SK-N-SH treated with all-trans-retinoic acid at 6 μM for 48 hours (cell line): ENCODE data around the gene DNAH9.
A peak's percentile ranks its signal among the peaks of the same experiment; 100 is the strongest.

Experiments used
- ATAC-seq: fragments of 200-7000 bp; cut with Tn5 transposase; 3 replicates; pipeline ENCODE4 v1.9.1; 2020; ENCODE audit warnings: mild to moderate bottlenecking, moderate library complexity
- ARNTL ChIP-seq: fragments of 450-650 bp; formaldehyde crosslinking; IDR thresholded peaks from 2 replicates; pipeline ENCODE4 v1.5.0; 2020; ENCODE audit warnings: low read depth, mild to moderate bottlenecking, moderate library complexity, borderline replicate concordance
- CSDC2 ChIP-seq: fragments of 250-450 bp; sonication (Bioruptor Pico); IDR thresholded peaks from 2 replicates; pipeline ENCODE4 v1.5.0; 2020; ENCODE audit warnings: mild to moderate bottlenecking, moderate library complexity
- ESRRG ChIP-seq: fragments of 250-450 bp; sonication (Bioruptor Pico); IDR thresholded peaks from 2 replicates; pipeline ENCODE4 v1.6.1; 2021; ENCODE audit warnings: mild to moderate bottlenecking
- GLIS3 ChIP-seq: fragments of 250-450 bp; sonication (Bioruptor Pico); IDR thresholded peaks from 2 replicates; pipeline ENCODE4 v1.5.0; 2020; ENCODE audit warnings: mild to moderate bottlenecking, moderate library complexity
- ISL1 ChIP-seq: fragments of 250-450 bp; sonication (Bioruptor Pico); IDR thresholded peaks from 2 replicates; pipeline ENCODE4 v2.1.2; 2022; ENCODE audit warnings: mild to moderate bottlenecking, moderate library complexity
- OSR1 ChIP-seq: fragments of 250-450 bp; sonication (Bioruptor Pico); IDR thresholded peaks from 2 replicates; pipeline ENCODE4 v1.8.0; 2022; ENCODE audit warnings: moderate library complexity, mild to moderate bottlenecking, inconsistent platforms
- PPARA ChIP-seq: fragments of 250-450 bp; sonication (Bioruptor Pico); IDR thresholded peaks from 2 replicates; pipeline ENCODE4 v1.5.0; 2020; ENCODE audit warnings: mild to moderate bottlenecking, borderline replicate concordance
- RARB ChIP-seq: fragments of 250-450 bp; sonication (Bioruptor Pico); IDR thresholded peaks from 2 replicates; pipeline ENCODE4 v1.8.0; 2021; ENCODE audit warnings: mild to moderate bottlenecking, moderate library complexity
- SNAI2 ChIP-seq: fragments of 250-450 bp; sonication (Bioruptor Pico); IDR thresholded peaks from 2 replicates; pipeline ENCODE4 v1.5.0; 2020; ENCODE audit warnings: mild to moderate bottlenecking, moderate library complexity
- TCF4 ChIP-seq: fragments of 250-450 bp; sonication (Bioruptor Pico); IDR thresholded peaks from 2 replicates; pipeline ENCODE4 v1.8.0; 2021; ENCODE audit warnings: mild to moderate bottlenecking, moderate library complexity, borderline replicate concordance
- TOX ChIP-seq: fragments of 250-450 bp; sonication (Bioruptor Pico); IDR thresholded peaks from 2 replicates; pipeline ENCODE4 v1.8.0; 2021; ENCODE audit warnings: mild to moderate bottlenecking, moderate library complexity, borderline replicate concordance
- ZC3H10 ChIP-seq: fragments of 250-450 bp; sonication (Bioruptor Pico); IDR thresholded peaks from 2 replicates; pipeline ENCODE4 v1.5.1; 2021; ENCODE audit warnings: mild to moderate bottlenecking, moderate library complexity
- ZFP3 ChIP-seq: fragments of 250-450 bp; sonication (Bioruptor Pico); IDR thresholded peaks from 2 replicates; pipeline ENCODE4 v1.5.0; 2020; ENCODE audit warnings: mild to moderate bottlenecking, moderate library complexity
- ZFP30 ChIP-seq: fragments of 450-650 bp; formaldehyde crosslinking; IDR thresholded peaks from 2 replicates; pipeline ENCODE4 v1.5.0; 2022; ENCODE audit warnings: mild to moderate bottlenecking, moderate library complexity
- ZNF565 ChIP-seq: fragments of 450-650 bp; formaldehyde crosslinking; conservative IDR thresholded peaks from 2 replicates; pipeline ENCODE4 v1.5.0; 2020; ENCODE audit warnings: low read depth, mild to moderate bottlenecking, moderate library complexity
- ZNF70 ChIP-seq: fragments of 450-650 bp; formaldehyde crosslinking; IDR thresholded peaks from 2 replicates; pipeline ENCODE4 v1.5.0; 2020; ENCODE audit warnings: mild to moderate bottlenecking, moderate library complexity
- ZNF8 ChIP-seq: fragments of 450-650 bp; formaldehyde crosslinking; IDR thresholded peaks from 2 replicates; pipeline ENCODE4 v1.5.0; 2020; ENCODE audit warnings: mild to moderate bottlenecking, moderate library complexity
- TF ChIP-seq, protein P1 (sequence below): fragments of 250-450 bp; sonication (Bioruptor Pico); IDR thresholded peaks from 2 replicates; pipeline ENCODE4 v1.8.0; 2021; ENCODE audit warnings: low read depth, mild to moderate bottlenecking, moderate library complexity, borderline replicate concordance
- TF ChIP-seq, protein P2 (sequence below): fragments of 250-450 bp; sonication (Bioruptor Pico); IDR thresholded peaks from 2 replicates; pipeline ENCODE4 v1.8.0; 2020; ENCODE audit warnings: mild to moderate bottlenecking, moderate library complexity, borderline replicate concordance
- TF ChIP-seq, protein P3 (sequence below): fragments of 250-450 bp; sonication (Bioruptor Pico); IDR thresholded peaks from 2 replicates; pipeline ENCODE4 v1.5.1; 2020; ENCODE audit warnings: low read depth, mild to moderate bottlenecking, moderate library complexity
- TF ChIP-seq, protein P4 (sequence below): fragments of 250-450 bp; sonication (Bioruptor Pico); IDR thresholded peaks from 2 replicates; pipeline ENCODE4 v1.5.1; 2021; ENCODE audit warnings: mild to moderate bottlenecking, moderate library complexity

The DNAH9 gene

DNA sequence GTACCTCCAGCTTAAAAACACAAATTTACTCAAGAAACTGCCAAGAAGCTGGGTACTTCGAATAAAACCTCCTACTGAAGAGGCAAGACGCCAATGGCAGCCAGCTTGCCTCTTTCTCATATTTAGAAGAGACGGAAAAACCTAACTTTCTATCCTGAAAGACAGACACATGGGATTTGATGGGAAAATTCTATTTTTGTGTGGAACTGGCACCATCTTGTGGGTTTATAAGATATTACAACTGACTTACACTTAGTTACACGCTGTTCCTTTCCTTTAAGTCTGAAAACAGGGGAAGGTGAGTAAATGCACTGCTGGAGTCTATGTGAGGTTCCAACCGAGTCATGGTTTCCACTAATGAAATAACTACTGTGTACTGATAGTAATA is 388.7 kb downstream of the DNAH9 start:
- ATAC-seq = peak; percentile 81
- TF ChIP-seq ESRRG (CRISPR knock-in tag) (no peak), ARNTL (CRISPR knock-in tag) (no peak), ISL1 (CRISPR knock-in tag) (no peak), ZFP30 (no peak), SNAI2 (CRISPR knock-in tag) (no peak)
- TF ChIP-seq, protein P1, sequence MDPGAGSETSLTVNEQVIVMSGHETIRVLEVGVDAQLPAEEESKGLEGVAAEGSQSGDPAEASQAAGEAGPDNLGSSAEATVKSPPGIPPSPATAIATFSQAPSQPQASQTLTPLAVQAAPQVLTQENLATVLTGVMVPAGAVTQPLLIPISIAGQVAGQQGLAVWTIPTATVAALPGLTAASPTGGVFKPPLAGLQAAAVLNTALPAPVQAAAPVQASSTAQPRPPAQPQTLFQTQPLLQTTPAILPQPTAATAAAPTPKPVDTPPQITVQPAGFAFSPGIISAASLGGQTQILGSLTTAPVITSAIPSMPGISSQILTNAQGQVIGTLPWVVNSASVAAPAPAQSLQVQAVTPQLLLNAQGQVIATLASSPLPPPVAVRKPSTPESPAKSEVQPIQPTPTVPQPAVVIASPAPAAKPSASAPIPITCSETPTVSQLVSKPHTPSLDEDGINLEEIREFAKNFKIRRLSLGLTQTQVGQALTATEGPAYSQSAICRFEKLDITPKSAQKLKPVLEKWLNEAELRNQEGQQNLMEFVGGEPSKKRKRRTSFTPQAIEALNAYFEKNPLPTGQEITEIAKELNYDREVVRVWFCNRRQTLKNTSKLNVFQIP = no peak
- TF ChIP-seq, protein P2, sequence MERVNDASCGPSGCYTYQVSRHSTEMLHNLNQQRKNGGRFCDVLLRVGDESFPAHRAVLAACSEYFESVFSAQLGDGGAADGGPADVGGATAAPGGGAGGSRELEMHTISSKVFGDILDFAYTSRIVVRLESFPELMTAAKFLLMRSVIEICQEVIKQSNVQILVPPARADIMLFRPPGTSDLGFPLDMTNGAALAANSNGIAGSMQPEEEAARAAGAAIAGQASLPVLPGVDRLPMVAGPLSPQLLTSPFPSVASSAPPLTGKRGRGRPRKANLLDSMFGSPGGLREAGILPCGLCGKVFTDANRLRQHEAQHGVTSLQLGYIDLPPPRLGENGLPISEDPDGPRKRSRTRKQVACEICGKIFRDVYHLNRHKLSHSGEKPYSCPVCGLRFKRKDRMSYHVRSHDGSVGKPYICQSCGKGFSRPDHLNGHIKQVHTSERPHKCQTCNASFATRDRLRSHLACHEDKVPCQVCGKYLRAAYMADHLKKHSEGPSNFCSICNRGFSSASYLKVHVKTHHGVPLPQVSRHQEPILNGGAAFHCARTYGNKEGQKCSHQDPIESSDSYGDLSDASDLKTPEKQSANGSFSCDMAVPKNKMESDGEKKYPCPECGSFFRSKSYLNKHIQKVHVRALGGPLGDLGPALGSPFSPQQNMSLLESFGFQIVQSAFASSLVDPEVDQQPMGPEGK (CRISPR knock-in tag) = no peak

DNA sequence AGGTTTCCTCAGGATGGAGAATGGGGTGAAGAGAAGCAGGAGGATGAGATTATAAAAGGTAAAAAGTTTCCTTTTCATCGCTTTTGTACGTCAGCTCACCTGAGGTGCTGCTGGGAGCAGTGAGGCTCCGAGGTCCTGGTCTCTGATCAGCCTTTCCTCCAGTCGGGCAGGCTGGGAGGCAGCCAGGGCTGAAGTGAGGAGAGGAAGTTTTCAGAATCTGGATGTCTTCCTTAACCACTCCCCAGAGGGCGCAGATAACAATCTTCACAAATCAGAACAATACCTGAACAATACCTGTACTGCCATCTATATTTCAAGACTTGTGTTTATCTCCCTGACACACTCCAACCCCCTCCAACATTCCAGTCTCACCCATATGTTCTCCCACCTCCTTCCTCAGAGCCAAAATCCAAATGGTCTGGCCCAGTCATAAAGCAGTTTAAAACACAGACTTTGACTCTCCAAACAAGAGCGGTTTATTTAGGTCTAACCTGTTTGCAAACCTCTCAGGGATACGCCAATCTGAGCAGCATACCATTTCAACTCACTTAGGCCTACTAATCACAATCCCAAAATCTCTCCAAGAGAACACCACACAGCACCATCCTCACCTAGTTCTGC is 392.2 kb downstream of the DNAH9 start:
- ATAC-seq = no peak
- TF ChIP-seq, protein P3, sequence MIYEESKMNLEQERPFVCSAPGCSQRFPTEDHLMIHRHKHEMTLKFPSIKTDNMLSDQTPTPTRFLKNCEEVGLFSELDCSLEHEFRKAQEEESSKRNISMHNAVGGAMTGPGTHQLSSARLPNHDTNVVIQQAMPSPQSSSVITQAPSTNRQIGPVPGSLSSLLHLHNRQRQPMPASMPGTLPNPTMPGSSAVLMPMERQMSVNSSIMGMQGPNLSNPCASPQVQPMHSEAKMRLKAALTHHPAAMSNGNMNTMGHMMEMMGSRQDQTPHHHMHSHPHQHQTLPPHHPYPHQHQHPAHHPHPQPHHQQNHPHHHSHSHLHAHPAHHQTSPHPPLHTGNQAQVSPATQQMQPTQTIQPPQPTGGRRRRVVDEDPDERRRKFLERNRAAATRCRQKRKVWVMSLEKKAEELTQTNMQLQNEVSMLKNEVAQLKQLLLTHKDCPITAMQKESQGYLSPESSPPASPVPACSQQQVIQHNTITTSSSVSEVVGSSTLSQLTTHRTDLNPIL = no peak
- no peak for TF ChIP-seq PPARA (CRISPR knock-in tag)
- no peak for TF ChIP-seq TOX (CRISPR knock-in tag)
- no peak for TF ChIP-seq ZFP3
- TF ChIP-seq RARB = no peak
- TF ChIP-seq ISL1 (CRISPR knock-in tag) = no peak
- no peak for TF ChIP-seq ZNF70 (CRISPR knock-in tag)
- TF ChIP-seq OSR1 (CRISPR knock-in tag) = no peak
- TF ChIP-seq TCF4 (CRISPR knock-in tag) = no peak
- TF ChIP-seq ESRRG (CRISPR knock-in tag) = no peak
- no peak for TF ChIP-seq ZFP30
- TF ChIP-seq SNAI2 (CRISPR knock-in tag) = no peak
- TF ChIP-seq CSDC2 (CRISPR knock-in tag) = no peak
- TF ChIP-seq ZC3H10 = no peak
- TF ChIP-seq GLIS3 (CRISPR knock-in tag) = no peak
- TF ChIP-seq ARNTL (CRISPR knock-in tag) = no peak

DNA sequence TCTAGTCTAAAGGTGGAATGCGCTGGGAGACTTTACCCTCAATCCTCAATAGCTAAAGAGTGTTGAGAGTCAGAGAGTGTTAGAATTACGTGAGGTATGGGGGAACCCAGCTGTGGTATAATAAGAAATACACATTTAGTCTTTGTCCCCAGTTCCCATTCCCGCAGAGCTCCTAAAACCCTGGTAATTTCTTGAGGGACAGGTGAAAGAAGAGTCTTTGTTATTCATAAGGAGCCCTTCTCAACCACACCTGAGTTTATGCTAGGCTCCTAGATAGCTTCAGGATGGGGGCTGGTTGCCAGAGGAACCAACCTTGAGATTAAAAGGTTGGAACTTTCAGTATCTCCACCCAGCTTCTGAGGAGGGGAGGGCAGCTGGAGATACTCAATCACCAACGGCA is 393.2 kb downstream of the DNAH9 start:
- no peak for ATAC-seq
- TF ChIP-seq, protein P2 (CRISPR knock-in tag) = no peak

DNA sequence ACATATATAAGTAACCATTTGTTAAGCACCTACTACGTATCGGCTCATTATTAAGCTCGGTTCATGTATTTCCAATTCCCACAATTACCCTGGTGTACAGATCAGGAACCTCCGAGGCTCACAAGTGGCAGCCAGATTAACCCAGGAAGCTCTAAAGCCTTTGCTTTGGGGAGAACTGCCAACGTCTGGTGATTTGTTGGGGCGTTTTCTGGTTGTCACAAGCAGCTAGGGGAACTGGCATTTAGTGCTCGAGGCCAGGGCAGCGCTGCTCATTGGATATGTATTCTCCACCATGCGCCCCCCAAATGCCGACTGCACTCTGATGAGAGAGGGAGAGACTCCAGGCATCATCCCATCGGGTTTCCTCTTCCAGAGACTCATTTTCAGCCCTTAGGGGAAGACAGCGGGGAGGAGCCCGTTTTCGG is 398.5 kb downstream of the DNAH9 start:
- no peak; the same call in 2 of the 3 replicates for ATAC-seq
- TF ChIP-seq ZNF565 (CRISPR knock-in tag) (no peak), TOX (CRISPR knock-in tag) (no peak), CSDC2 (CRISPR knock-in tag) (no peak), RARB (no peak), SNAI2 (CRISPR knock-in tag) (no peak), PPARA (CRISPR knock-in tag) (no peak), ZNF8 (no peak)
- TF ChIP-seq, protein P1 = no peak
- TF ChIP-seq, protein P4, sequence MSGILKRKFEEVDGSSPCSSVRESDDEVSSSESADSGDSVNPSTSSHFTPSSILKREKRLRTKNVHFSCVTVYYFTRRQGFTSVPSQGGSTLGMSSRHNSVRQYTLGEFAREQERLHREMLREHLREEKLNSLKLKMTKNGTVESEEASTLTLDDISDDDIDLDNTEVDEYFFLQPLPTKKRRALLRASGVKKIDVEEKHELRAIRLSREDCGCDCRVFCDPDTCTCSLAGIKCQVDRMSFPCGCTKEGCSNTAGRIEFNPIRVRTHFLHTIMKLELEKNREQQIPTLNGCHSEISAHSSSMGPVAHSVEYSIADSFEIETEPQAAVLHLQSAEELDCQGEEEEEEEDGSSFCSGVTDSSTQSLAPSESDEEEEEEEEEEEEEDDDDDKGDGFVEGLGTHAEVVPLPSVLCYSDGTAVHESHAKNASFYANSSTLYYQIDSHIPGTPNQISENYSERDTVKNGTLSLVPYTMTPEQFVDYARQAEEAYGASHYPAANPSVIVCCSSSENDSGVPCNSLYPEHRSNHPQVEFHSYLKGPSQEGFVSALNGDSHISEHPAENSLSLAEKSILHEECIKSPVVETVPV (CRISPR knock-in tag) = no peak
- TF ChIP-seq, all 23 proteins: peak for 0
